Measurements from ENCODE around the gene SLC39A6.

DNA sequence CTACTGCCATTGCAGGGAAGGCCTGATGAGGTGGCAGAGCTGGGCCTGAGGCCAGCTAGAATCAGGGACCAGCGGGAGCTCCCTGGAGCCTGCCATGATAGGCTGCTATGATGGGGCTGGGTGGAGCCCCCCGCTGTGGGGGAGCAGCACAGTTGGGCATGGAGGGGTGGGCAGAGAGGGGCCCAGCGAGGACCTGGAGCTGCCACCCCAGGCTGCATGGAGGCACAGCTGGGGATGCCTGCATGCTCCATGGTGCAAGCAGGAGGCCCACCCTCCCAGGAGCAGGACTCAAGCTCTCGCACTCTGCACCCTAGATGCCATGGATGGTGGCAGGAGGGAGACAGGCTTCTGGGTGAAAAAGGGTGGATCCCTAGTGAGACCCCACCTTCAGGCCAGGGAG, 43.9 kb downstream of the SLC39A6 start:
- TF ChIP-seq, protein P1, sequence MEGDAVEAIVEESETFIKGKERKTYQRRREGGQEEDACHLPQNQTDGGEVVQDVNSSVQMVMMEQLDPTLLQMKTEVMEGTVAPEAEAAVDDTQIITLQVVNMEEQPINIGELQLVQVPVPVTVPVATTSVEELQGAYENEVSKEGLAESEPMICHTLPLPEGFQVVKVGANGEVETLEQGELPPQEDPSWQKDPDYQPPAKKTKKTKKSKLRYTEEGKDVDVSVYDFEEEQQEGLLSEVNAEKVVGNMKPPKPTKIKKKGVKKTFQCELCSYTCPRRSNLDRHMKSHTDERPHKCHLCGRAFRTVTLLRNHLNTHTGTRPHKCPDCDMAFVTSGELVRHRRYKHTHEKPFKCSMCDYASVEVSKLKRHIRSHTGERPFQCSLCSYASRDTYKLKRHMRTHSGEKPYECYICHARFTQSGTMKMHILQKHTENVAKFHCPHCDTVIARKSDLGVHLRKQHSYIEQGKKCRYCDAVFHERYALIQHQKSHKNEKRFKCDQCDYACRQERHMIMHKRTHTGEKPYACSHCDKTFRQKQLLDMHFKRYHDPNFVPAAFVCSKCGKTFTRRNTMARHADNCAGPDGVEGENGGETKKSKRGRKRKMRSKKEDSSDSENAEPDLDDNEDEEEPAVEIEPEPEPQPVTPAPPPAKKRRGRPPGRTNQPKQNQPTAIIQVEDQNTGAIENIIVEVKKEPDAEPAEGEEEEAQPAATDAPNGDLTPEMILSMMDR (IDR thresholded peaks at IDR 0.05 in 8 of 11, conservative IDR thresholded peaks at IDR 0.05 in 3 of 11), result no peak
- TF ChIP-seq POLR2AphosphoS5 (IDR thresholded peaks at IDR 0.05), result no peak
